Measurements from ENCODE around the gene CIDEB. TPM values are rescaled to one million over a fixed set of nuclear protein-coding genes. Genes with fewer than 3 reads are reported as not detected.

Gene CIDEB
- total RNA-seq, 2 donors from 2014 or later = 10.1 to 10.8 TPM

- DNase-seq (ENCODE audit: low spot score) = no peak
- intact Hi-C loops (cut with DNase I) = no loop called here
These were observed 30.0 kb downstream of the CIDEB start for GRCh38 chr14:24277606-24278321.

- intact Hi-C loops (cut with DNase I) = no loop called here
- DNase-seq (ENCODE audit: low spot score) = no peak
These were observed 30.7 kb downstream of the CIDEB start for GRCh38 chr14:24277071-24277470.

GRCh38 chr14:24274101-24274543 is 33.7 kb downstream of the CIDEB start:
- intact Hi-C loops (cut with DNase I) = no loop called here

GRCh38 chr14:24273422-24273998 is 34.3 kb downstream of the CIDEB start:
- intact Hi-C loops (cut with DNase I) = no loop called here
- DNase-seq (ENCODE audit: low spot score) = no peak

More at GRCh38 chr14:24274101-24274543, 33.7 kb downstream of the CIDEB start:
- no peak for DNase-seq (ENCODE audit: low spot score)

- no peak for DNase-seq (ENCODE audit: low spot score)
- intact Hi-C loops (cut with DNase I) = no loop called here
These were observed 35.3 kb downstream of the CIDEB start for GRCh38 chr14:24272467-24272866.

- DNase-seq (ENCODE audit: low spot score) = no peak
- intact Hi-C loops (cut with DNase I) = no loop called here
These were observed 35.9 kb downstream of the CIDEB start for GRCh38 chr14:24271834-24272263.

GRCh38 chr14:24271134-24271833 is 36.5 kb downstream of the CIDEB start, which contains the start of gene RABGGTA:
RABGGTA (minus strand) TSS chr14:24271597; CDS start chr14:24271115, 482 bp downstream.
- intact Hi-C loops (cut with DNase I) = no loop called here

GRCh38 chr14:24270537-24271133 is 37.1 kb downstream of the CIDEB start:
- intact Hi-C loops (cut with DNase I) = no loop called here

More at GRCh38 chr14:24271134-24271833, 36.5 kb downstream of the CIDEB start, which contains the start of gene RABGGTA:
- peak; percentile 96 for DNase-seq (ENCODE audit: low spot score)

GRCh38 chr14:24269910-24270536 is 37.8 kb downstream of the CIDEB start:
- intact Hi-C loops (cut with DNase I) = no loop called here
- DNase-seq (ENCODE audit: low spot score) = no peak

More at GRCh38 chr14:24270537-24271133, 37.1 kb downstream of the CIDEB start:
- no peak for DNase-seq (ENCODE audit: low spot score)

- intact Hi-C loops (cut with DNase I) = no loop called here
- DNase-seq (ENCODE audit: low spot score) = no peak
These were observed 38.4 kb downstream of the CIDEB start for GRCh38 chr14:24269368-24269767.

GRCh38 chr14:24268225-24268624 is 39.6 kb downstream of the CIDEB start:
- intact Hi-C loops (cut with DNase I) = no loop called here
- no peak for DNase-seq (ENCODE audit: low spot score)

- no peak for DNase-seq (ENCODE audit: low spot score)
- intact Hi-C loops (cut with DNase I) = no loop called here
These were observed 40.3 kb downstream of the CIDEB start for GRCh38 chr14:24267516-24267915.

- intact Hi-C loops (cut with DNase I) = no loop called here
- no peak for DNase-seq (ENCODE audit: low spot score)
These were observed 41.2 kb downstream of the CIDEB start for GRCh38 chr14:24266344-24267244.

- intact Hi-C loops (cut with DNase I) = no loop called here
- DNase-seq (ENCODE audit: low spot score) = peak; percentile 74
These were observed 43.5 kb downstream of the CIDEB start for GRCh38 chr14:24264298-24264697.

- no peak for DNase-seq (ENCODE audit: low spot score)
These were observed 43.9 kb downstream of the CIDEB start for GRCh38 chr14:24263848-24264247.

GRCh38 chr14:24262821-24263733 is 44.7 kb downstream of the CIDEB start, which contains the start of gene TGM1:
TGM1 (minus strand) TSS chr14:24263177; CDS start chr14:24262352, 825 bp downstream.
- intact Hi-C loops (cut with DNase I) = no loop called here
- DNase-seq (ENCODE audit: low spot score) = peak; percentile 68

More at GRCh38 chr14:24263848-24264247, 43.9 kb downstream of the CIDEB start:
- intact Hi-C loops (cut with DNase I) = no loop called here

- peak; percentile 76 for DNase-seq (ENCODE audit: low spot score)
- intact Hi-C loops (cut with DNase I) = no loop called here
These were observed 45.8 kb downstream of the CIDEB start for GRCh38 chr14:24261969-24262327.

All from posterior vena cava (tissue), 2 donors.